ENCODE measurements around the gene DLG5.

DLG5 gene

GRCh38 chr10:77961668-77962067 is 35.1 kb upstream of the DLG5 start:
- TF ChIP-seq GATA1 (IDR thresholded peaks at IDR 0.05; ENCODE audit: low read depth, low read length) (no peak), POLR2A (IDR thresholded peaks at IDR 0.05; ENCODE audit: low read length) (no peak)
- no peak for DNase-seq

- DNase-seq, result no peak
- TF ChIP-seq POLR2A (IDR thresholded peaks at IDR 0.05; ENCODE audit: low read length) (no peak), GATA1 (IDR thresholded peaks at IDR 0.05; ENCODE audit: low read depth, low read length) (no peak)
Observed at GRCh38 chr10:77960829-77961329, 34.3 kb upstream of the DLG5 start.

DNA sequence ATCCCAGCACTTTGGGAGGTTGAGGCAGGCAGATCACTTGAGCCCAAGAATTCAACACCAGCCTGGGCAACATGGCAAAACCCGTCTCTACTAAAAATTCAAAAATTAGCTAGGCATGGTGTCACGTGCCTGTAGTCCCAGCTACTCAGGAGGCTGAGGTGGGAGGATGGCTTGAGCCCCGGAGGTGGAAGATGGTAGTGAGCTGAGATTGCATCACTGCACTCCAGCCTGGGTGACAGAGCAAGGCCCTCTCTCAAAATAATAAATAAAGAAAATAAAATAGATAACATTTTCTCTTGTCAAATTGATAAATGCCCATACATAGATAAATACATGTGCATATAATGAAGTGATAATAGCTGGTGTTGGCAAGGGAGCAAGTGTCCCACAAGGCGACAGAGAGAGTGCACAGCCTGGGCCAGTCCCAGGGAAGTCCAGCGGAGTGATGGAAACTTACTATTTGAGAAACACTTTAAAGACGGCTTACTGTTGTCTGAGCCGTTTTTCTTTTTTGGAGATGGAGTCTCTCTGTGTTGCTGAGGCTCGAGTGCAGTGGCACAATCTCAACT is 33.4 kb upstream of the DLG5 start:
- DNase-seq, result no peak
- TF ChIP-seq GATA1 (IDR thresholded peaks at IDR 0.05; ENCODE audit: low read depth, low read length) (no peak), POLR2A (IDR thresholded peaks at IDR 0.05; ENCODE audit: low read length) (no peak)

DNA sequence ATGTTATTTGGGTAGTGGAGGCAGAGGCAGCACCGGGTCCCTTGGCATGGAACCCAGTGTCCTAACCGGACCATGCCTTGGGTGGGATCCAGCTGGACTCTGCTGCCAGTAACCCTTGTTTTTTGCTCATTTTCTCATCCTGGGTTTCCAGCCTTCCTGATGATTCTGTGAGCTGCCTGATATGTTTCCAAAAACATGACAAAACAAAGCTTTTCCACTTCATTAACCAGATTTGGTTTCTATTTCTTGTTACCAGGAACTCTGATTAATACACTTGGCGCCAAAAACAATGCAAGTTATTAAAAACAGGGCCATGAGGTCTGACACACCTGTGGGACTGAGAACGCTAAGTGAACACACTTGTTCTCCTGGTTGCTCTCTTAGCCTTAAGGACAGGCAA is 32.8 kb upstream of the DLG5 start:
- DNase-seq, result no peak
- no peak for TF ChIP-seq POLR2A (IDR thresholded peaks at IDR 0.05; ENCODE audit: low read length)

DNA sequence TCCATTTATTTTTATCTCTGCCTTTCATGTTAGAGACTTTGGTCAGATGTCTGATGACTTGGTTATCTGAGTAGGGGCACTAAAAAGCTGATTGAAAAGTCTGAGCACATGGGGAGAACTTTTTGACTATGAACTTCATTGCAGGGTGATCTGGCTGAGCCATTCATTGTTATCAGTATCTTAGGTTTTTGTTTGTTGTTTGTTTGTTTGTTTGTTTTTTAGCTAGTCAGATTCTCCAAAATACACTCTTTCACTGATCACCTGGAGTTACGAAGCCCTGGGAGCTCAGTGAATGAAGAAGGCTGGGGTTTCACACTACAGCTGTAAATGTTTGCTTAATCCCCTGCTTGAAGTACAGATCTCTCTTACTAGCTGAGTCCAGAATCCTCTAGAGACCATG is 28.6 kb upstream of the DLG5 start:
- no peak for TF ChIP-seq POLR2A (IDR thresholded peaks at IDR 0.05; ENCODE audit: low read length)
- TF ChIP-seq GATA1 (IDR thresholded peaks at IDR 0.05; ENCODE audit: low read depth, low read length), result no peak
- no peak for DNase-seq

DNA sequence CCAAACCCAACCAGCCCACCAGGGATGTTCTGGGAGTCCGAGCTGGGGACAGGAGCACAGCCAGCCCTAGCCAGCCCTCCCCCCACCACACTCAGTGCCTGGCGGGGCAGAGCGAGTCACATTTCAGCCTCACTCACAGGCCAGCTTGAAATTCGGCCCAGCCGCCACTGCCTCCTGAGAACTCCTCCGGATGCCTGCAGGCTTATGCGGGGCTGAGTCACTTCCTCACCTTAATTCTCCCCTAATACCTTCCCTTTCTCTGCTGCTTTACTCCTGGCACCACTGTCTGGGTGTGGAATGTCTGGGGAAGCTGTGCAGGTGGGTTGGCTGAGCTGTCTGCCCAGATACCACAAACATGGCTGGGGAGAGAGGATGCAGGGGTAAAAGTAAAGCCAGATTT is 22.6 kb upstream of the DLG5 start:
- no peak for DNase-seq
- TF ChIP-seq GATA1 (IDR thresholded peaks at IDR 0.05; ENCODE audit: low read depth, low read length) (no peak), POLR2A (IDR thresholded peaks at IDR 0.05; ENCODE audit: low read length) (no peak)

GRCh38 chr10:77946084-77946483 is 19.5 kb upstream of the DLG5 start:
- DNase-seq, result no peak
- no peak for TF ChIP-seq POLR2A (IDR thresholded peaks at IDR 0.05; ENCODE audit: low read length)
- no peak for TF ChIP-seq GATA1 (IDR thresholded peaks at IDR 0.05; ENCODE audit: low read depth, low read length)

GRCh38 chr10:77944519-77944918 is 18.0 kb upstream of the DLG5 start:
- TF ChIP-seq POLR2A (IDR thresholded peaks at IDR 0.05; ENCODE audit: low read length) (no peak), GATA1 (IDR thresholded peaks at IDR 0.05; ENCODE audit: low read depth, low read length) (no peak)
- DNase-seq, result no peak

- TF ChIP-seq GATA1 (IDR thresholded peaks at IDR 0.05; ENCODE audit: low read depth, low read length) (no peak), POLR2A (IDR thresholded peaks at IDR 0.05; ENCODE audit: low read length) (no peak)
- peak in 1 of 2 experiments; percentile 26 for DNase-seq
Observed at GRCh38 chr10:77943121-77943901, 16.8 kb upstream of the DLG5 start.

GRCh38 chr10:77941790-77942189 is 15.2 kb upstream of the DLG5 start:
- TF ChIP-seq GATA1 (IDR thresholded peaks at IDR 0.05; ENCODE audit: low read depth, low read length) (no peak), POLR2A (IDR thresholded peaks at IDR 0.05; ENCODE audit: low read length) (no peak)
- DNase-seq, result no peak

- TF ChIP-seq POLR2A (IDR thresholded peaks at IDR 0.05; ENCODE audit: low read length) (no peak), GATA1 (IDR thresholded peaks at IDR 0.05; ENCODE audit: low read depth, low read length) (no peak)
- no peak for DNase-seq
Observed at GRCh38 chr10:77940627-77941026, 14.1 kb upstream of the DLG5 start.

GRCh38 chr10:77940225-77940624 is 13.7 kb upstream of the DLG5 start:
- TF ChIP-seq GATA1 (IDR thresholded peaks at IDR 0.05; ENCODE audit: low read depth, low read length) (no peak), POLR2A (IDR thresholded peaks at IDR 0.05; ENCODE audit: low read length) (no peak)
- no peak for DNase-seq

GRCh38 chr10:77939561-77940001 is 13.0 kb upstream of the DLG5 start:
- no peak for DNase-seq
- TF ChIP-seq GATA1 (IDR thresholded peaks at IDR 0.05; ENCODE audit: low read depth, low read length), result no peak
- no peak for TF ChIP-seq POLR2A (IDR thresholded peaks at IDR 0.05; ENCODE audit: low read length)

DNA sequence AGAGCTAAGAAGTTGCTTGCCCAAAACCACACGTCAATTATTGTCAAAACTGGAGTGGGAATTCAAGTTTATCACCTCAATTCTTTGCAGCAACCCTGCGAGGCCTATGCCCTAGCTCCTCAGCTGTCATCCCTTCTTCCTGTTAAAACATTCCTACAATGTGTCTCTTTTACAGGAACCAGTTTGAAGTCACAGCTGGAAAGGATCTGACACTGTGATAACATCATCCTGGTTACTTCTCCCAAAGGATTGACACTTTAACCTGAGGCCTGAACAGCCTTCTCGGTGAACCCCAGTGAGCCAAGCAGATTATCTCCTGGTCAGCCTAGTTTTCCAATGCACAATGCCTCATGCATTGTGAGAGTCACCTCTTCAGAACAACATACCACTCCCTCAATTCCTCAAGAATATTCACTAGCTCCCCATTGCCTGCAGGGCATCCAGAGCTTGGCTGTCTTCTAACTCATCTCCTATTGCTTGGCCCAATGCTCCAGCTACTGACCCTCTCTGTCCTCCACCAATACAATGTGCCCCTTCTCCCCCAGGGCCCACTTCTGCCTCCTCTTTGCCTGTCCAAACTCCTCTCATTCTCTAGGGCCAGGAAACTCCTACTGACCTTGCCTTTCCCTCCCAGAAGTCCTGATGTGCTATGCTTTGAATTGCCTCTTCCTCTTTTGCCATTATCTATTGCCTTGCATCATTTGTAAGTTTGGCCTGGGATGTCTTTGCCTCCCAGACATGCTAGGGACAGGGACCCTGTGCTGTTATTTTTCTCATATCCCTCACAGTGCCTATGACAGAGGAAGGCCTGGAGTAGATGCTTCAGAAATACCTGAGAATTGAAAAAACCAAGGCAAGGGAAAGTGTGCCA is 10.4 kb upstream of the DLG5 start:
- TF ChIP-seq POLR2A (IDR thresholded peaks at IDR 0.05; ENCODE audit: low read length), result no peak
- no peak for TF ChIP-seq GATA1 (IDR thresholded peaks at IDR 0.05; ENCODE audit: low read depth, low read length)

More for the DNA sequence above, 10.4 kb upstream of the DLG5 start:
- DNase-seq, result no peak

Data from erythroblast (primary cell).